ENCODE measurements around the gene SETX.

Gene SETX

GRCh38 chr9:132328580-132328979 lies 26.2 kb downstream of the SETX start:
- no peaks in the 10 kb centered on the region for H3K27me3 ChIP-seq (ENCODE audit: low read depth, low read length)
- H4K20me1 ChIP-seq (ENCODE audit: insufficient read depth, low read length) = peaks cover 33% of the 10 kb centered on the region
- H3K4me1 ChIP-seq (ENCODE audit: low read length) = peaks cover 5% of the 10 kb centered on the region; the same call in 1 of the 2 replicates
- H3K4me2 ChIP-seq (ENCODE audit: low read length) = no peak overlapping the region
- TF ChIP-seq, protein P1, sequence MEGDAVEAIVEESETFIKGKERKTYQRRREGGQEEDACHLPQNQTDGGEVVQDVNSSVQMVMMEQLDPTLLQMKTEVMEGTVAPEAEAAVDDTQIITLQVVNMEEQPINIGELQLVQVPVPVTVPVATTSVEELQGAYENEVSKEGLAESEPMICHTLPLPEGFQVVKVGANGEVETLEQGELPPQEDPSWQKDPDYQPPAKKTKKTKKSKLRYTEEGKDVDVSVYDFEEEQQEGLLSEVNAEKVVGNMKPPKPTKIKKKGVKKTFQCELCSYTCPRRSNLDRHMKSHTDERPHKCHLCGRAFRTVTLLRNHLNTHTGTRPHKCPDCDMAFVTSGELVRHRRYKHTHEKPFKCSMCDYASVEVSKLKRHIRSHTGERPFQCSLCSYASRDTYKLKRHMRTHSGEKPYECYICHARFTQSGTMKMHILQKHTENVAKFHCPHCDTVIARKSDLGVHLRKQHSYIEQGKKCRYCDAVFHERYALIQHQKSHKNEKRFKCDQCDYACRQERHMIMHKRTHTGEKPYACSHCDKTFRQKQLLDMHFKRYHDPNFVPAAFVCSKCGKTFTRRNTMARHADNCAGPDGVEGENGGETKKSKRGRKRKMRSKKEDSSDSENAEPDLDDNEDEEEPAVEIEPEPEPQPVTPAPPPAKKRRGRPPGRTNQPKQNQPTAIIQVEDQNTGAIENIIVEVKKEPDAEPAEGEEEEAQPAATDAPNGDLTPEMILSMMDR (IDR thresholded peaks at IDR 0.05; ENCODE audit: low read depth, low read length) = no peak
- TF ChIP-seq EZH2phosphoT487 (IDR thresholded peaks at IDR 0.05; ENCODE audit: low read depth) = no peak
- no peak overlapping the region for H3K9ac ChIP-seq (ENCODE audit: low read length)
- no peak overlapping the region for H3K4me3 ChIP-seq (ENCODE audit: low read length)
- H3K9me3 ChIP-seq (ENCODE audit: insufficient read depth, low read length) = no peaks in the 10 kb centered on the region
- H3K79me2 ChIP-seq (ENCODE audit: low read length) = peaks cover 16% of the 10 kb centered on the region
- no peak overlapping the region for H3K27ac ChIP-seq (ENCODE audit: low read length)
- H3K36me3 ChIP-seq (replicated peaks; ENCODE audit: low read depth, low read length) = peaks cover 84% of the 10 kb centered on the region
- H2AFZ ChIP-seq (ENCODE audit: low read depth, low read length) = no peak overlapping the region

- Histone ChIP-seq H4K20me1 (ENCODE audit: insufficient read depth, low read length) (peaks cover 31% of the 10 kb centered on the region), H3K4me3 (ENCODE audit: low read length) (no peak overlapping the region), H2AFZ (ENCODE audit: low read depth, low read length) (no peak overlapping the region), H3K9me3 (ENCODE audit: insufficient read depth, low read length) (no peaks in the 10 kb centered on the region), H3K9ac (ENCODE audit: low read length) (no peak overlapping the region), H3K4me2 (ENCODE audit: low read length) (no peak overlapping the region), H3K27ac (ENCODE audit: low read length) (no peak overlapping the region), H3K36me3 (replicated peaks; ENCODE audit: low read depth, low read length) (peaks cover 91% of the 10 kb centered on the region), H3K27me3 (ENCODE audit: low read depth, low read length) (no peaks in the 10 kb centered on the region), H3K4me1 (ENCODE audit: low read length) (peaks cover 5% of the 10 kb centered on the region; the same call in 1 of the 2 replicates), H3K79me2 (ENCODE audit: low read length) (peaks cover 20% of the 10 kb centered on the region)
- TF ChIP-seq, protein P1 (IDR thresholded peaks at IDR 0.05; ENCODE audit: low read depth, low read length) = no peak
- TF ChIP-seq EZH2phosphoT487 (IDR thresholded peaks at IDR 0.05; ENCODE audit: low read depth) = no peak
Measured at GRCh38 chr9:132327537-132327936, 27.2 kb downstream of the SETX start.

DNA sequence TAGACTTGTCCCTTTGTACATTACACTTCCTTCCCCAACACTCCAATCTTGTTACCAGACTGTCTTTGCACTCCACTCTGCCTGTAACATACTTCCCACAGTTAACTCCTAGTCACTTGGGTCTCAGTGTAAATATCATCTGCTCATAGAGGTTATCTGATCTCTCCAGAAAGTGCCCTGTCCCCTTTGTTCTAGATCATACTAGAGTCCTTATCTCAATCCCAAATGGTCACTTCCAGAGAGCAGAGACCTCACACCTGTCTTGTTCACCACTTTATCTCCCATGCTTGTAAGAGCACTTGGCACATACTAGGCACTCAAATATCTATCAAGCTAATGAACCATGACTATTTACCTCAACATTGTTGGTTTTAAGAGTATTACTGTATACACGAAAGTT lies 30.4 kb downstream of the SETX start:
- Histone ChIP-seq H3K9ac (ENCODE audit: low read length) (no peak overlapping the region), H3K36me3 (replicated peaks; ENCODE audit: low read depth, low read length) (peaks cover 72% of the 10 kb centered on the region), H3K4me2 (ENCODE audit: low read length) (no peak overlapping the region), H3K4me1 (ENCODE audit: low read length) (peaks cover 5% of the 10 kb centered on the region; the same call in 1 of the 2 replicates), H3K27me3 (ENCODE audit: low read depth, low read length) (no peaks in the 10 kb centered on the region), H3K9me3 (ENCODE audit: insufficient read depth, low read length) (no peaks in the 10 kb centered on the region), H3K79me2 (ENCODE audit: low read length) (peaks cover 35% of the 10 kb centered on the region), H4K20me1 (ENCODE audit: insufficient read depth, low read length) (peaks cover 31% of the 10 kb centered on the region), H3K27ac (ENCODE audit: low read length) (no peak overlapping the region), H3K4me3 (ENCODE audit: low read length) (no peak overlapping the region), H2AFZ (ENCODE audit: low read depth, low read length) (no peak overlapping the region)
- no peak for TF ChIP-seq EZH2phosphoT487 (IDR thresholded peaks at IDR 0.05; ENCODE audit: low read depth)
- TF ChIP-seq, protein P1 (IDR thresholded peaks at IDR 0.05; ENCODE audit: low read depth, low read length) = no peak

GRCh38 chr9:132319421-132320110 lies 35.2 kb downstream of the SETX start:
- TF ChIP-seq EZH2phosphoT487 (IDR thresholded peaks at IDR 0.05; ENCODE audit: low read depth) = no peak
- TF ChIP-seq, protein P1 (IDR thresholded peaks at IDR 0.05; ENCODE audit: low read depth, low read length) = no peak
- peaks cover 69% of the 10 kb centered on the region for H3K36me3 ChIP-seq (replicated peaks; ENCODE audit: low read depth, low read length)
- peaks cover 40% of the 10 kb centered on the region for H3K79me2 ChIP-seq (ENCODE audit: low read length)
- no peaks in the 10 kb centered on the region for H3K4me1 ChIP-seq (ENCODE audit: low read length)
- H3K27me3 ChIP-seq (ENCODE audit: low read depth, low read length) = no peaks in the 10 kb centered on the region
- no peak overlapping the region for H2AFZ ChIP-seq (ENCODE audit: low read depth, low read length)
- H3K4me3 ChIP-seq (ENCODE audit: low read length) = no peak overlapping the region
- no peak overlapping the region for H3K9ac ChIP-seq (ENCODE audit: low read length)
- no peak overlapping the region for H3K27ac ChIP-seq (ENCODE audit: low read length)
- H4K20me1 ChIP-seq (ENCODE audit: insufficient read depth, low read length) = peaks cover 48% of the 10 kb centered on the region
- no peak overlapping the region for H3K4me2 ChIP-seq (ENCODE audit: low read length)
- H3K9me3 ChIP-seq (ENCODE audit: insufficient read depth, low read length) = no peaks in the 10 kb centered on the region

Data from OCI-LY3 (cell line).